Measurements from ENCODE around the gene SCARF1.
"Not testable (repeated sequence)": the region's sequence is repeated elsewhere in the genome, so short reads cannot be mapped to it uniquely, and the experiment has no call there.

SCARF1 gene

GRCh38 chr17:1645207-1646171, at the start of gene SCARF1:
TSS of gene SCARF1 (minus strand) at chr17:1645732. CDS start at chr17:1645697, 35 bp downstream.
- no peak for DNase-seq

- no peak for DNase-seq
Observed at GRCh38 chr17:1693339-1693738, 47.8 kb upstream of the SCARF1 start.

- DNase-seq, result no peak
Observed at GRCh38 chr17:1690544-1691221, 45.2 kb upstream of the SCARF1 start.

GRCh38 chr17:1688405-1688804, 42.9 kb upstream of the SCARF1 start:
- not testable (repeated sequence) for DNase-seq

GRCh38 chr17:1686086-1686485, 40.6 kb upstream of the SCARF1 start:
- no peak for DNase-seq

- peak; percentile 99 for DNase-seq
Observed at GRCh38 chr17:1684378-1685189, 39.1 kb upstream of the SCARF1 start, which contains the start of gene PRPF8. TSS of gene PRPF8 (minus strand) at chr17:1684867. CDS start at chr17:1684571, 296 bp downstream.

GRCh38 chr17:1683459-1683858, 37.9 kb upstream of the SCARF1 start:
- no peak for DNase-seq

GRCh38 chr17:1676401-1676800, 30.9 kb upstream of the SCARF1 start:
- no peak for DNase-seq

GRCh38 chr17:1673041-1673785, 27.7 kb upstream of the SCARF1 start:
- no peak for DNase-seq

GRCh38 chr17:1663934-1664333, 18.4 kb upstream of the SCARF1 start:
- not testable (repeated sequence) for DNase-seq

- DNase-seq, result no peak
Observed at GRCh38 chr17:1661045-1661444, 15.5 kb upstream of the SCARF1 start.

GRCh38 chr17:1658100-1658499, 12.6 kb upstream of the SCARF1 start:
- no peak for DNase-seq

- DNase-seq, result no peak
Observed at GRCh38 chr17:1653735-1654134, 8.2 kb upstream of the SCARF1 start.

GRCh38 chr17:1652794-1653193, 7.3 kb upstream of the SCARF1 start:
- not testable (repeated sequence) for DNase-seq

GRCh38 chr17:1651559-1651844, 6.0 kb upstream of the SCARF1 start:
- no peak for DNase-seq

- no peak for DNase-seq
Observed at GRCh38 chr17:1650731-1651558, 5.4 kb upstream of the SCARF1 start.

- no peak for DNase-seq
Observed at GRCh38 chr17:1649844-1650501, 4.4 kb upstream of the SCARF1 start, which contains the start of gene RILP. TSS of gene RILP (minus strand) at chr17:1649866. CDS start at chr17:1649804, 62 bp downstream.

GRCh38 chr17:1648963-1649843, 3.7 kb upstream of the SCARF1 start:
- peak; percentile 97 for DNase-seq

GRCh38 chr17:1648173-1648962, 2.8 kb upstream of the SCARF1 start:
- DNase-seq, result no peak

Data from eye (tissue), 1 donor.